OCI-LY3 (cell line): ENCODE data around the gene TRIM29.

Source experiments
- CTCF ChIP-seq: fragments of 200-600, 300-600 bp; sonication (generic); IDR thresholded peaks from 2 replicates; pipeline ENCODE4 v1.5.1; 2014; ENCODE audit warnings: antibody characterized with exemption, low read length, low read depth
- EZH2phosphoT487 ChIP-seq: fragments of 200-600 bp; shearing (Covaris generic); IDR thresholded peaks from 2 replicates; pipeline ENCODE4 v1.6.1; 2018; ENCODE audit warnings: antibody characterized with exemption, mixed run types, low read depth

- TF ChIP-seq CTCF (no peak), EZH2phosphoT487 (no peak)
Measured at GRCh38 chr11:120183701-120184141, 45.8 kb upstream of the TRIM29 start.
